OCI-LY3 (cell line): ENCODE measurements around the gene MS4A4E.

ENCODE experiments used
- EZH2phosphoT487 ChIP-seq: fragments of 200-600 bp; shearing (Covaris generic); IDR thresholded peaks from 2 replicates; pipeline ENCODE4 v1.6.1; 2018; ENCODE audit warnings: antibody characterized with exemption, mixed run types, low read depth
- TF ChIP-seq, protein P1 (sequence below): fragments of 200-600, 300-600 bp; sonication (generic); IDR thresholded peaks from 2 replicates; pipeline ENCODE4 v1.5.1; 2014; ENCODE audit warnings: antibody characterized with exemption, low read length, low read depth

DNA sequence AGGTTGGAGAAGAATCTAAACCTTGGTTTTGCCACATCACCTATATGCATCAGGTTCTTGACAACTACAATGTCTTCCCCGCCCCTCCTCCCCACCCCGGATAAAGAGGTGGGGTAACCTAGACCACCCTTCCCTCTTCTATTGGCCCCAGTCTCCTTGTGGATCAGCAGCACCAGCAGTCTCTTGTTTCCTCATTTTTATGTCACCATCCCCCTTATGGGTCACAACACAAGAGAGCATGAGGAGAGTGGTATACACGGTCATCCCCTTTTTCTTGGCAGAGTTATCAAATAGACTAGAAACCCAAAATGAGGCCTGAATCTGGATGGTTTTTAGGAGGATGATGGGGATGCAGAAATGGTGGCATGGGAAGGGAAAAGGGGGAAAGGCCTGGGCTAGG is 1.2 kb downstream of the MS4A4E start:
- TF ChIP-seq, protein P1, sequence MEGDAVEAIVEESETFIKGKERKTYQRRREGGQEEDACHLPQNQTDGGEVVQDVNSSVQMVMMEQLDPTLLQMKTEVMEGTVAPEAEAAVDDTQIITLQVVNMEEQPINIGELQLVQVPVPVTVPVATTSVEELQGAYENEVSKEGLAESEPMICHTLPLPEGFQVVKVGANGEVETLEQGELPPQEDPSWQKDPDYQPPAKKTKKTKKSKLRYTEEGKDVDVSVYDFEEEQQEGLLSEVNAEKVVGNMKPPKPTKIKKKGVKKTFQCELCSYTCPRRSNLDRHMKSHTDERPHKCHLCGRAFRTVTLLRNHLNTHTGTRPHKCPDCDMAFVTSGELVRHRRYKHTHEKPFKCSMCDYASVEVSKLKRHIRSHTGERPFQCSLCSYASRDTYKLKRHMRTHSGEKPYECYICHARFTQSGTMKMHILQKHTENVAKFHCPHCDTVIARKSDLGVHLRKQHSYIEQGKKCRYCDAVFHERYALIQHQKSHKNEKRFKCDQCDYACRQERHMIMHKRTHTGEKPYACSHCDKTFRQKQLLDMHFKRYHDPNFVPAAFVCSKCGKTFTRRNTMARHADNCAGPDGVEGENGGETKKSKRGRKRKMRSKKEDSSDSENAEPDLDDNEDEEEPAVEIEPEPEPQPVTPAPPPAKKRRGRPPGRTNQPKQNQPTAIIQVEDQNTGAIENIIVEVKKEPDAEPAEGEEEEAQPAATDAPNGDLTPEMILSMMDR, result no peak
- no peak for TF ChIP-seq EZH2phosphoT487
